VCaP (cell line): ENCODE measurements around the gene NEURL4.

Source experiments
- H3K27ac ChIP-seq: fragments of 450-650 bp; 2 replicates; pipeline ENCODE4 v1.5.1; 2017
- TF ChIP-seq, protein P1 (sequence below): fragments of 450-650 bp; conservative IDR thresholded peaks from 2 replicates; pipeline ENCODE4 v1.5.1; 2017; ENCODE audit warnings: mild to moderate bottlenecking, moderate library complexity

Gene NEURL4

DNA sequence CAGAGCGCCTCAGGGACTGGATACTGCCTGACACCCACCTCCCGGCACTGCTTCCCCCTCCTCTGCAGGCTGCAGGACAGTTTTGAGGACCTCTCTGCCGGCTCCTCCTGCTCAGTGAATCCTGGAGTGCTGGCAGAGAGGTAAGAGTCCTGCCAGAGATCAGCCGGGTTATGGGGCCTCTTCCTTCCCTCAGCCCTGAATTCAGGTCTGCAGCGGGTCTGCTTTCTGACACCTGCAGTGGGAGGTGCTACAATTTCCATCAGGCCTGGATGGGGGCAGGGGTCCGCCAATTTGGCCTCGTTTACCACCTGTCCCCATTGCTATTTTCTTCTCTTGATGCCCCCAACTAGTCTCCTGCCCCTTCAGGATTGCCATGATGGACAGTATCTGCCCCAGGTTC is 3.0 kb upstream of the NEURL4 start:
- H3K27ac ChIP-seq: no peak overlapping the region
- TF ChIP-seq, protein P1, sequence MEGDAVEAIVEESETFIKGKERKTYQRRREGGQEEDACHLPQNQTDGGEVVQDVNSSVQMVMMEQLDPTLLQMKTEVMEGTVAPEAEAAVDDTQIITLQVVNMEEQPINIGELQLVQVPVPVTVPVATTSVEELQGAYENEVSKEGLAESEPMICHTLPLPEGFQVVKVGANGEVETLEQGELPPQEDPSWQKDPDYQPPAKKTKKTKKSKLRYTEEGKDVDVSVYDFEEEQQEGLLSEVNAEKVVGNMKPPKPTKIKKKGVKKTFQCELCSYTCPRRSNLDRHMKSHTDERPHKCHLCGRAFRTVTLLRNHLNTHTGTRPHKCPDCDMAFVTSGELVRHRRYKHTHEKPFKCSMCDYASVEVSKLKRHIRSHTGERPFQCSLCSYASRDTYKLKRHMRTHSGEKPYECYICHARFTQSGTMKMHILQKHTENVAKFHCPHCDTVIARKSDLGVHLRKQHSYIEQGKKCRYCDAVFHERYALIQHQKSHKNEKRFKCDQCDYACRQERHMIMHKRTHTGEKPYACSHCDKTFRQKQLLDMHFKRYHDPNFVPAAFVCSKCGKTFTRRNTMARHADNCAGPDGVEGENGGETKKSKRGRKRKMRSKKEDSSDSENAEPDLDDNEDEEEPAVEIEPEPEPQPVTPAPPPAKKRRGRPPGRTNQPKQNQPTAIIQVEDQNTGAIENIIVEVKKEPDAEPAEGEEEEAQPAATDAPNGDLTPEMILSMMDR: no peak

DNA sequence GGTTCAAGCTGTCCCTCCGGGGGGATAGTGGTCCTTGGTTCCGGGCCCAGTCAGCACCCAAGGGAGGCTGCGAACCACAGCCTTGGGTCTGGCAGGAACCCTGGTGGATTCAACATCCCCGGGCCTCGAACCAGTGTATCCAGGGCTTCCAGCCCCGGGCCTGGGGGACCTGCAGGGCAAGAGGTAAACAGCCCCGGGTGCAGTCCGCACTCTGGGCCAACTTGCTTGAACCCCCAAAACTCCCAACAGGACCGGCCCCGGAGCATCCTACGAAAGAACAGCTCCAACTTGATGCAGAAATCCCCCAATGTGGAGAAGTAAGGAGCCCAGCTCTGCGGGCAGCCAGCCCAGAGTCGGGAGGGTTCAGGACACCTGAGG is 1.5 kb upstream of the NEURL4 start:
- peak overlapping the region; percentile 74 for H3K27ac ChIP-seq
- TF ChIP-seq, protein P1: no peak

DNA sequence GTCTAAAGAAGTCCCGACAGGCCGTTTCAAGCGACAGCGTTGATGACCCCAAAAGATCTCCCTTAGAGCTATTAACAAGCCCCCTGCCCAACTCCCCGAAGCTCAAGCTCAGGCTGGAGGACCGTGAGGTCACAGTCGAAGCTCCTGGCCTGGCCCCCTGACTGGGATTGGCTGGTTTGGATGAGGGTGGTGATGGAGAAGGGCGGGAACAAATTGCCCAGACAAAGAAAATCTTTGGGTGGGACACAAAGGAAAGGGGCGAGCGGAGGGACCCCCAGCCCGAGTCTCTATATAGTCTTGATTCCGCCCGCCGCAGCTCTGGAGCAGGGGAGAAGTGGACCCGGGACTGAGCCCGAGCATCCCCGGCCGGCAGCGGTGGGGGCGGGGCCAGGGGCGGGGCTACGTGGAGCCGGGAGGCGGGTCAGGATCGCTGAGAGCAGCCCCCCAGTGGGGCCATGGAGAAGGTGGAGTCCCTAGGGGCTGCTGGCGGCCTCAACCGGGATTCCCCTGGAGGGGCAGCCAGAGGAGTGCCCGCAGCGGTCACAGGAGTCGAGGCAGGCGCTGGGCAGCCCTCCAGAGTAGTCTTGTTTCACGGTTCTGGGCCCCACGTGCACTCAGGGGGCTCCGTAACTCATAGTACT is 982 bp upstream of the NEURL4 start:
- TF ChIP-seq, protein P1: no peak
- H3K27ac ChIP-seq: peak overlapping the region; percentile 74

DNA sequence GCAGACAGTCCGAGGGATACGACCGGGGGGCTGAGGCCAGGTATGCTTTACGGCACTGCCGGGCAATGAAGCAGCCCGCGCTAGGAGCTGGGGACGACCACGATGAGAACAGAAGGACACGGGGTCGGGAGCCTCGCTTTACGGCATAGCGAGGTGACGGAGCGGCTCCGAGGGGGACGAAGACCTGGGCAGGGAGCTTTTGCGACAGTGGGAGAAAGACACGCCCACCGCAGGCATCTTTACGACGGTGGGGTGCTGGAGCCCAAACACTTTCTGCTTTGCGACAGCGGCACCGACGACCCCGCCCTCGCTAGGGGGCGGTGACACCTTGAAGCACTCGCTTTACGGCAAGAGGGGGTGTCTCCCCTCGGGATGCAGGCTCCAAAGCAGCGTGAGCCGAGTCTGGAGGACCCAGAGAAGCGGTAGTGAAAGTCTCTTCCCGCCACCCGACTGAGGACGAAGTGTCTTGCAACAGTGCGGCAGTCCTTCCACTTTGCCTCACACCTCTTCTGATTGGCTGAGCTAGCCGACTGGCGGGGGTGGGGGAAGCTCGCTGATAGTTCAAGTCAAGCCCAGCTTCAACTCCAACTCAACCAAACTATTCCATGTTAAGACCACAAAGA is 350 bp upstream of the NEURL4 start:
- H3K27ac ChIP-seq: peak overlapping the region; percentile 74
- TF ChIP-seq, protein P1: no peak

DNA sequence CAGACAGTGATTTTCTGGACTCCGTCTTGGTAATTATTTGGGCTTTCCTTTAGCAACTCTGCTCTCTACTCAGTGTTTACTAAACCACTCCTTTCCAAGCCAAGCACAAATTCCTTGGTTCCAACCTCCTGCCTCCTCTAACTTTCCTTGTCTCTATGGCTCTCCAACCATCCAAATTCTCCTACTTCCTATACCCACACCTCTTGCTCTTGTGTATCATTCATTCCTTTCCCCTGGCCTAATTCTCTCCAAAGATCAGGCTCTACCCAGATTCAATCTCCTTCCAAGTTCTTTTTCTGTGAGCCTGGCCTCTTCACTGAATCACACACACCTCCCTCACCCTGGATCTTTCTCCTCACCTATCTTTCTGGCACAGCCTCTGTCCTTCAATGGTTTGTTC is 1.1 kb downstream of the NEURL4 start:
- TF ChIP-seq, protein P1: no peak
- H3K27ac ChIP-seq: peak overlapping the region; percentile 74; the same call in 1 of the 2 replicates

DNA sequence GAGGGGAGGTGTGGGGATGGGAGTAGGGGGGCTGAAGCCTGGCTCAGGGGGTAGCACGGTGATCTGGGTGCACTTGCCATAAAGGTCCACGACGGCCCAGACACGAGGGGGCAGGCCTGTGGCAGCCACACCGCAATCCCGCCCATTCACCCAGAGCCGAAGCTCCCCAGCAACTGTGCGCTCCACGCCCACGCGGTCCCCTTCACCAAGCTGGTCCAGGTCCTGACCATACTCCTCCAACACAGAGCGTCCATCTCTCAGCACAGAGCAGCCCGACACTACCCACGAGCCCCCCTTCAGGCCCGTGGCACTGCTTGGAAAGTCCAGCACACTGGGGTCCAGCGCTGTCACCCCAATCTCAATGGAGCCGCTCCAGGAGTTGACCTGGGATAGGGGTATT is 1.6 kb downstream of the NEURL4 start:
- H3K27ac ChIP-seq: no peak overlapping the region
- TF ChIP-seq, protein P1: no peak

DNA sequence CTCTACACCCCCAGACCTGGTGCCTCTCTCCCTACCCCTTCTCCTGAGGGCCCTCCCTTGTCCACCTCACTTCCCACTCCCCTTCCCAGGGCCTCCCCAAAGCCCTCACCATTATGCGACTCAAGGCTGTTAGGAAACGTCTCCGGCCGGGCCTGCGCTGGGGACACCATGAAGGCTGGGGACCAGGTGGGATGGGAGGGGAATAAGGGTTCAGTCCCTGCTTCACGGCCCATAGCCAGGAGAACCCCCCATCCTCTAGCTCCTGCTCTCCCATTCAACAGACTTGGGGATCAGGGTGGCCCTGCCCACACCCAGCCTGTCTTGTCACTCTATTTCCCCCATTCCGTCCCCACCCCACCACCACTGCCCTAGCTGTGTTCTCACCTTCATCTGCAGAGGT is 2.1 kb downstream of the NEURL4 start:
- TF ChIP-seq, protein P1: no peak
- no peak overlapping the region for H3K27ac ChIP-seq
